ENCODE results near the gene MAEA.
A peak's percentile ranks its signal among the peaks of the same experiment; 100 is the strongest.
"Not testable (repeated sequence)": the region's sequence is repeated elsewhere in the genome, so short reads cannot be mapped to it uniquely, and the experiment has no call there.

Gene MAEA

GRCh38 chr4:1279253-1279652, 10.4 kb upstream of the MAEA start:
- DNase-seq (ENCODE audit: low spot score), result no peak

GRCh38 chr4:1283711-1284110, 6.0 kb upstream of the MAEA start:
- DNase-seq (ENCODE audit: low spot score), result no peak

- DNase-seq (ENCODE audit: low spot score), result no peak
Measured at GRCh38 chr4:1285151-1285789, 4.4 kb upstream of the MAEA start.

- DNase-seq (ENCODE audit: low spot score), result peak; percentile 87
Measured at GRCh38 chr4:1285790-1286553, 3.7 kb upstream of the MAEA start.

GRCh38 chr4:1288786-1289185, 905 bp upstream of the MAEA start:
- no peak for DNase-seq (ENCODE audit: low spot score)

- DNase-seq (ENCODE audit: low spot score), result no peak
Measured at GRCh38 chr4:1290165-1290977, 680 bp downstream of the MAEA start.

GRCh38 chr4:1291091-1291490, 1.4 kb downstream of the MAEA start:
- DNase-seq (ENCODE audit: low spot score), result no peak

GRCh38 chr4:1291996-1292702, 2.5 kb downstream of the MAEA start:
- DNase-seq (ENCODE audit: low spot score), result no peak

- DNase-seq (ENCODE audit: low spot score), result not testable (repeated sequence)
Measured at GRCh38 chr4:1292703-1293011, 3.0 kb downstream of the MAEA start.

- DNase-seq (ENCODE audit: low spot score), result no peak
Measured at GRCh38 chr4:1293531-1293941, 3.8 kb downstream of the MAEA start.

- no peak for DNase-seq (ENCODE audit: low spot score)
Measured at GRCh38 chr4:1293991-1294390, 4.3 kb downstream of the MAEA start.

- no peak for DNase-seq (ENCODE audit: low spot score)
Measured at GRCh38 chr4:1294424-1294823, 4.7 kb downstream of the MAEA start.

GRCh38 chr4:1294891-1295290, 5.2 kb downstream of the MAEA start:
- DNase-seq (ENCODE audit: low spot score), result no peak

GRCh38 chr4:1295405-1296055, 5.8 kb downstream of the MAEA start:
- no peak for DNase-seq (ENCODE audit: low spot score)

GRCh38 chr4:1296324-1297022, 6.8 kb downstream of the MAEA start:
- DNase-seq (ENCODE audit: low spot score), result no peak

- DNase-seq (ENCODE audit: low spot score), result no peak
Measured at GRCh38 chr4:1297023-1297395, 7.3 kb downstream of the MAEA start.

- DNase-seq (ENCODE audit: low spot score), result no peak
Measured at GRCh38 chr4:1297456-1298325, 8.0 kb downstream of the MAEA start.

GRCh38 chr4:1298461-1298860, 8.8 kb downstream of the MAEA start:
- DNase-seq (ENCODE audit: low spot score), result no peak

GRCh38 chr4:1299301-1299860, 9.7 kb downstream of the MAEA start:
- DNase-seq (ENCODE audit: low spot score), result no peak

Data from ecto neural progenitor cell (in vitro differentiated cells).